A549 treated with AZD9567 at 1 μM for 4 hours (cell line): Measurements from ENCODE around the gene MST1. TPM values are rescaled to one million over a fixed set of nuclear protein-coding genes. Genes with fewer than 3 reads are reported as not detected.

ENCODE experiments used
- total RNA-seq: library from RNA; stranded (reverse); fragments of 200-300 nt; extraction: Qiagen RNA extraction; gene quantifications from 5 replicates; pipeline ENCODE4 v1.2.3, GENCODE V29; 2022; ENCODE audit not compliant: insufficient read depth

The MST1 gene
- 1.8 to 3.7 TPM (median 2.2 TPM) in 5 replicates for total RNA-seq

DNA sequence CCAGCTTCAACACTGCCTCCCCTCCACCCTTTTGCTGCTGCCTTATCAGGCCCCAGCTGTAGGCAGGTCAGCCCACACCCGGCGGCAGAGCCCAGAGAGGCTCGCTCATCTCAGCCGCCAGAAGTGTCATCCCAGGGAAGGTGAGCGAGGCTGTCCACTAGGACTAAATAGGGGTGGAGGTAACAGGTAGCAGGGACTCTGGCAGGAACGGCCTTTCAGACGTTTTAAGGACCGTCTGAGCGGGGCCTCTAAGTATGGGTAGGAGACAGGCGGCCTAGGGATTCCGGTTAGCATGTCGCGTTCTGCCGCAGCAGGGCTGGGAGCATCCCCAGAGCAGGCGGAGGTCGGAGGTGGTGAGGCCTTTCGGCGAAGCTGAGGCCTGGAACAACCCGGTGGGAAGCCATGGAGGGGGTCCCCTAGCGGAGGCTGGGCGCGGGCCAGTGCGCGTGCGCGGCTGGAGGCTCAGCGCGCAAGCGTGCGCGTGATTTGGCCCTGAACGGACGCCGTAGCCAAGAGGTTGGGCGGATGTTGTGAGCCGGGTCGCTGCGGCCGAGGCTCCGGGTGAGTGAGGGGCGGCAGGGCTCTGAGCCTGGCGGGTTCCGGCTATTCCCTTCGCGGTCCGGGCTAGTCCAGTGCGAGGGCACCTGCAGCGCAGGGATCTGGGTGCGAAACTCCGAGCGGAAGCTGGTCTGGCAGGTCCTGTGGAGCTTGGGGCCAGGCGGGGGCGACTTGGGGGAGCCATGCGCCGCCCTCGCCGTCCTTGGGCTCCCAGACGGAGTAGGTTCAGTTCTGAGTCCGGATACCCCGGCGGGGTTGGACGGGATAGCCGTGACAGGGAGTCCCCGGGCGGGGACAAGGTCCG is at the start of gene MST1, which contains the start of gene RNF123:
Gene MST1 (minus strand): TSS at position 429 of the 862 bp plus-strand sequence. CDS start 783 bp downstream, outside the sequence.
Gene RNF123 (plus strand): TSS at position 512 of the 862 bp plus-strand sequence. CDS start 1,609 bp downstream, outside the sequence.

GRCh38 chr3:49723628-49724551 is 34.6 kb upstream of the MST1 start, which contains the start of gene GMPPB:
GMPPB (minus strand) TSS chr3:49723951; CDS start chr3:49723726, 225 bp downstream.

GRCh38 chr3:49719214-49719884 is 30.1 kb upstream of the MST1 start, which contains the start of gene AMIGO3:
AMIGO3 (minus strand) TSS chr3:49719684; CDS start chr3:49719465, 219 bp downstream.

GRCh38 chr3:49673715-49674496 is 15.4 kb downstream of the MST1 start, which contains the start of gene APEH:
APEH (plus strand) TSS chr3:49674351; CDS start chr3:49674402, 51 bp downstream.

Other genes with a start within 250 kb of the MST1 start
- gene DAG1, start 219.2 kb downstream of the MST1 start, total RNA-seq: 50.2 to 62.2 TPM (median 57.7 TPM) in 5 replicates
- gene BSN, start 135.0 kb downstream of the MST1 start, total RNA-seq: 0.11 to 0.23 TPM (median 0.20 TPM) in 5 replicates
- 49.6 to 75.0 TPM (median 68.9 TPM) in 5 replicates for gene APEH, start 15.1 kb downstream of the MST1 start, total RNA-seq
- 11.2 to 16.2 TPM (median 14.8 TPM) in 5 replicates for gene RNF123, start 83 bp upstream of the MST1 start, total RNA-seq
- gene AMIGO3, start 30.2 kb upstream of the MST1 start, total RNA-seq: 0.51 to 1.0 TPM (median 0.76 TPM) in 4 of 5 replicates, not detected in the other
- gene GMPPB, start 34.5 kb upstream of the MST1 start, total RNA-seq: 17.9 to 21.3 TPM (median 20.7 TPM) in 5 replicates
- gene IP6K1, start 97.1 kb upstream of the MST1 start, total RNA-seq: 20.7 to 24.2 TPM (median 22.1 TPM) in 5 replicates
- gene CDHR4, start 110.4 kb upstream of the MST1 start, total RNA-seq: 0.29 to 0.34 TPM (median 0.32 TPM) in 4 of 5 replicates, not detected in the other
- gene INKA1, start 113.8 kb upstream of the MST1 start, total RNA-seq: 2.2 to 3.2 TPM (median 2.7 TPM) in 5 replicates
- gene UBA7, start 124.5 kb upstream of the MST1 start, total RNA-seq: 0.58 to 0.70 TPM (median 0.64 TPM) in 4 of 5 replicates, not detected in the other
- gene TRAIP, start 167.1 kb upstream of the MST1 start, total RNA-seq: 14.3 to 25.2 TPM (median 15.3 TPM) in 5 replicates
- 0.17 to 0.36 TPM (median 0.23 TPM) in 4 of 5 replicates, not detected in the other for gene CAMKV, start 180.4 kb upstream of the MST1 start, total RNA-seq
- 6.6 to 9.5 TPM (median 6.8 TPM) in 5 replicates for gene MST1R, start 214.4 kb upstream of the MST1 start, total RNA-seq
- 4.1 to 8.2 TPM (median 7.6 TPM) in 5 replicates for gene MON1A, start 240.3 kb upstream of the MST1 start, total RNA-seq